ENCODE results near the gene PARD3B. TPM values are rescaled to one million over a fixed set of nuclear protein-coding genes. Genes with fewer than 3 reads are reported as not detected.

Gene PARD3B
- total and polyA plus RNA-seq, 2 of the 8 experiments (the other 6 are each of a cell fraction or from before 2014, with no cell fraction given), result 1.2 to 5.7 TPM

GRCh38 chr2:204664708-204665121 lies 119.4 kb downstream of the PARD3B start:
- Histone ChIP-seq H3K4me3 (ENCODE audit: extremely low read depth in 1 of 4, insufficient read depth in 2 of 4, low read depth in 3 of 4, low read length in 4 of 4) (no peak overlapping the region), H2BK15ac (ENCODE audit: low read length) (no peak overlapping the region), H2BK120ac (replicated peaks; ENCODE audit: low read depth, low read length) (no peak overlapping the region), H3K79me1 (ENCODE audit: low read depth, low read length) (no peaks in the 10 kb centered on the region), H2AK5ac (ENCODE audit: low read depth, low read length) (no peak overlapping the region), H3K18ac (ENCODE audit: extremely low read depth, low read length) (no peak overlapping the region), H3K36me3 (ENCODE audit: control insufficient read depth in 2 of 4, insufficient read depth in 4 of 4, low read length in 3 of 4) (no peaks in the 10 kb centered on the region), H3K27me3 (replicated peaks in 1 of 4; ENCODE audit: control insufficient read depth in 3 of 4, extremely low read depth in 1 of 4, insufficient read depth in 3 of 4, low read length in 3 of 4) (no peaks in the 10 kb centered on the region), H2BK5ac (ENCODE audit: low read depth, low read length) (no peak overlapping the region), H4K5ac (ENCODE audit: insufficient read length, low read depth, low read length) (no peak overlapping the region), H3K27ac (ENCODE audit: low read depth, low read length) (no peak overlapping the region), H2AFZ (ENCODE audit: low read length) (no peak overlapping the region), H3K23ac (ENCODE audit: insufficient read length) (no peak overlapping the region), H4K8ac (ENCODE audit: extremely low read depth, insufficient read depth, low read length) (no peak overlapping the region), H3K14ac (ENCODE audit: insufficient read length) (no peak overlapping the region), H2BK12ac (ENCODE audit: low read depth, low read length) (no peak overlapping the region), H3K56ac (replicated peaks; ENCODE audit: insufficient read length, low read depth, low read length) (no peak overlapping the region), H3K9ac (replicated peaks in 1 of 4; ENCODE audit: extremely low read depth in 1 of 4, low read depth in 3 of 4, low read length in 3 of 4) (no peak overlapping the region), H3K4ac (replicated peaks; ENCODE audit: insufficient read length, low read depth, low read length) (no peak overlapping the region), H3K23me2 (ENCODE audit: low read depth, low read length) (no peaks in the 10 kb centered on the region), H4K20me1 (replicated peaks in 1 of 2; ENCODE audit: control insufficient read depth in 1 of 2, insufficient read depth in 2 of 2, low read length in 2 of 2) (no peaks in the 10 kb centered on the region), H3K9me3 (ENCODE audit: insufficient read depth in 2 of 2, low read depth in 1 of 2, low read length in 1 of 2) (no peaks in the 10 kb centered on the region), H3K4me1 (replicated peaks in 1 of 4; ENCODE audit: control insufficient read depth in 3 of 4, insufficient read depth in 4 of 4, low read length in 3 of 4) (peaks cover 0 to 5% (median 0%) of the 10 kb centered on the region in 4 experiments; a peak in 1 of 7 replicates), H3K79me2 (ENCODE audit: control insufficient read depth in 1 of 2, insufficient read depth in 2 of 2, low read length in 2 of 2) (no peaks in the 10 kb centered on the region), H3K4me2 (ENCODE audit: insufficient read depth in 1 of 2, low read depth in 2 of 2, low read length in 2 of 2) (no peak overlapping the region), H4K91ac (replicated peaks; ENCODE audit: insufficient read length, low read length) (no peak overlapping the region), H2BK20ac (ENCODE audit: low read length) (no peak overlapping the region)
- POLR2A ChIA-PET (ENCODE audit: partially characterized antibody), result interaction anchor here (0.9 kb wide), 1 partner anchor 9 kb away, joined by 3 read pairs; no protein-coding TSS in a partner anchor
- TF ChIP-seq TEAD4 (IDR thresholded peaks at IDR 0.05; ENCODE audit: low read depth, low read length) (peak; percentile 50; the same call in 1 of the 2 replicates), SP4 (IDR thresholded peaks at IDR 0.05; ENCODE audit: low read length) (no peak), CEBPB (IDR thresholded peaks at IDR 0.05; ENCODE audit: low read depth, low read length) (0 out of 2 replicates have a peak, but pooled peaks have one; percentile 13), CTBP2 (IDR thresholded peaks at IDR 0.05; ENCODE audit: borderline replicate concordance, insufficient read depth, insufficient read length, low read length) (no peak)
- no peak for DNase-seq (ENCODE audit: low read depth in 1 of 2, low spot score in 2 of 2)
- WGBS, 2 experiments (ENCODE audit: extremely low coverage in 1 of 2, insufficient coverage in 1 of 2, insufficient read length in 1 of 2, insufficient replicate concordance in 2 of 2, low coverage in 1 of 2, low lambda C conversion rate in 2 of 2, missing lambda C conversion rate in 1 of 2), result 26% methylated on average over 1 of the region's 1 CpG; no CpG with 5 or more reads in 1 of the 2 experiments
- no peak for FAIRE-seq
- CTCF ChIA-PET (ENCODE audit: partially characterized antibody), result interaction anchor here (0.8 to 1.1 kb wide), 4 partner anchors 9 to 227 kb away, joined by 3 to 5 read pairs (median 3); no protein-coding TSS in a partner anchor

Data from H1 (cell line).